Gastroesophageal sphincter (tissue), 4 donors: ENCODE measurements around the gene ARPC5. TPM values are rescaled to one million over a fixed set of nuclear protein-coding genes. Genes with fewer than 3 reads are reported as not detected.
"Not testable (repeated sequence)": the region's sequence is repeated elsewhere in the genome, so short reads cannot be mapped to it uniquely, and the experiment has no call there.

Experiments used
- ATAC-seq: fragments of 150-250 bp; one replicate; pipeline ENCODE4 v1.9.1; 2016; ENCODE audit warnings: mild to moderate bottlenecking, moderate library complexity
- H3K27ac ChIP-seq, 4 donors: fragments of 200-600 bp; sonication (generic) in 3 of 4; 1 replicate in 3 of 4; 2 replicates in 1 of 4; pipeline ENCODE4 v1.5.1; 2016 to 2019
- H3K27me3 ChIP-seq: fragments of 200-600 bp; sonication (generic); one replicate; pipeline ENCODE4 v1.5.1; 2019
- H3K36me3 ChIP-seq, 2 donors: fragments of 200-600 bp; sonication (generic); one replicate each; pipeline ENCODE4 v1.5.1; 2019; ENCODE audit warnings: control low read depth in 1 of 2
- H3K4me1 ChIP-seq, 3 donors: fragments of 200-600 bp; sonication (generic); 1 replicate in 2 of 3; 2 replicates in 1 of 3; pipeline ENCODE4 v1.5.1; 2016 to 2019; ENCODE audit warnings: control low read depth in 2 of 3
- H3K4me3 ChIP-seq, 2 donors: fragments of 200-600 bp; sonication (generic); one replicate each; pipeline ENCODE4 v1.5.1; 2019; ENCODE audit warnings: mild to moderate bottlenecking in 1 of 2, moderate library complexity in 1 of 2
- H3K9me3 ChIP-seq, 3 donors: fragments of 200-600 bp; sonication (generic); one replicate each; pipeline ENCODE4 v1.5.1; 2017 to 2019; ENCODE audit warnings: control low read depth in 2 of 3
- EP300 ChIP-seq: sonication (generic); formaldehyde crosslinking; IDR thresholded peaks from one replicate; pipeline ENCODE4 v1.6.1; 2017; ENCODE audit warnings: antibody characterized with exemption, mild to moderate bottlenecking
- POLR2A ChIP-seq, 2 donors: fragments of 450-650 bp; IDR thresholded peaks; one replicate each; pipeline ENCODE4 v1.6.1; 2017; ENCODE audit warnings: antibody characterized with exemption in 2 of 2, mild to moderate bottlenecking in 2 of 2, moderate library complexity in 1 of 2
- POLR2AphosphoS5 ChIP-seq: sonication (generic); formaldehyde crosslinking; IDR thresholded peaks from one replicate; pipeline ENCODE4 v1.6.1; 2017; ENCODE audit warnings: antibody characterized with exemption
- WGBS, 2 donors: methylation state at CpG; one replicate each; pipeline ENCODE4 v1.1.5; 2018; ENCODE audit warnings: low coverage in 1 of 2; 5-methylcytosine and 5-hydroxymethylcytosine counted together
- total RNA-seq, 4 donors: library from RNA; depleted of rRNA; stranded (reverse); fragments of >200 nt; gene quantifications; one replicate each; pipeline ENCODE4 v1.1.0, GENCODE V29; 2016
- TF ChIP-seq, protein P1 (sequence below), 4 experiments: fragments of 200-600 bp in 2 of 4; fragments of 450-650 bp in 2 of 4; sonication (generic) in 1 of 4; IDR thresholded peaks; one replicate each; pipeline ENCODE4 v1.5.1; 2017 to 2019; ENCODE audit warnings: antibody characterized with exemption in 4 of 4, mild to moderate bottlenecking in 2 of 4, moderate library complexity in 2 of 4

Gene ARPC5
- total RNA-seq, result 100 to 1,000 TPM in 2 of 4 donors, 10 to 100 TPM in 2; 66.8 to 154 (median 87.5) TPM

DNA sequence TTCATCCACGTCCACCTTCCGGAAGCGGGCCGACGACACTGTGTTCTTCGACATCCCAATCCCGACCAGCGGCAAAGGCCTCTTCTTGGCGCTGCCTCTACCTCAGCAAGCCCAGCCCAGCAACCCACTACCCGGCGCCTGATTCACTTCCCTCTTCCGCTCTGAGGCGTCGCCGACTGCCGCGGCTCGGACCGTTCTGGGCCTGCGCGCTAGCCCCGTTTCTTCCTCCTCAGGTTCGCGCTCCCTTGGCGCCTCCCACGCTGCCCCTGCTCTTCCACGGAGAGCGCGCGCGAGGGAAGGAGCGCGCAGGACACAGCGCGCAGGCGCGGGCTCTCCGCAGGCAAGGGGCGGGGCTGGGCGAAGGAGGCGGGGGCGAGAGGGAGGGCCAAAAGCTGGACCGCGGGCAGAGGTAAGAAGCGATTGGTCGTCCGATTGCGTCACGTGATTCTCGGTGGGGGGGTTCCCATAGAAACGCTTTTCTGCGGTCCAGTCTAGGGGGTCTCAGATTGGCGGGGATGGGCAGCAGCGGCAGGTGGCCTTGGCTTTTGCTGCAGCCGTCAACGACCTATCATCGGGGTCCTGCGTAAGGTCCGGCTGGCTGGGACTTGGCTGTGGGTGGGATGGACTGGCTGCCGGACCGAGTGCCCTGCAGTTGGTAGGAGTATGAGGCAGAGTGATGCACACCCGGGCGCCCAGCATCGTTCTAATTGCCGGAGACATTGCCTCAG is at the start of gene ARPC5:
Gene ARPC5, minus strand, starts transcription at position 178 of the 728 bp plus-strand sequence. Its CDS starts 124 bp downstream, at position 54.
- Histone ChIP-seq H3K4me1 (peaks cover under 1 to 40% (median 1%) of the 10 kb centered on the region in 3 donors), H3K27me3 (no peaks in the 10 kb centered on the region), H3K4me3 (peak within 1 kb of the TSS; percentile 76 to 81), H3K36me3 (peaks cover 0 to under 1% of the 10 kb centered on the region in 2 donors), H3K27ac (peak within 1 kb of the TSS; percentile 94 to 98 (median 96)), H3K9me3 (no peaks in the 10 kb centered on the region)
- TF ChIP-seq POLR2AphosphoS5 (peak; percentile 98), POLR2A (IDR thresholded peaks at IDR 0.05) (peak; percentile 95 to 97), EP300 (no peak)
- ATAC-seq, result peak; percentile 96
- 0% methylated on average over 1 of the region's 65 CpGs; no CpG with 5 or more reads in 1 of the 2 donors for WGBS, 2 donors

DNA sequence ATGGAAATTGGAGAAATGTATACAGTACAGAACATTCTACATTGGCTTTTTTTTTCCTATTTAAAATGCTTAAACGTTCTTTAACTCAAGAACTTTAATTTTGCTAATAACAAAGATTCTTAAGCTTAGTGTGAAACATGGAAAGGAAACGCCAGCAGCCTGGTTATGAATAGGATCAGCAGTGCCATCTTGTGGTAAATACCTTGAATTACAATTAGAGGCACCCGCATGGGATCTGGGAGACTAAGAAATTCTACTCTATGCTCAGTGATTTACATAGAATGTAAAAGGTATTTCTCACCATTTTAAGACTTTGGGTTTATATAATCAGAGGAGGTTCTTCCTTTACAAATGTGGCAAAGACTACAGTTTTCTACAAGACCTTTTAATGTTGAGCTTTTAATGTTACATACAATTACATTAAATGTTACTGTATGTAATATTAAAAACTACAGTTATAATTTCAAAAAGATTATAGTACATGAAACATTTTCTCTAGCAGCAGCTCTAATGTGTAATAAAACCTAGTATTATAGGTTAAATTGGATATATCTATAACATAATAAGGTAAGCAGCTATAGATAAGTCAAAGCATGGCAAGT is 49.6 kb upstream of the ARPC5 start:
- WGBS, 2 donors, result 25 to 35% methylated on average over 3 of the region's 3 CpGs
- no peak for ATAC-seq

DNA sequence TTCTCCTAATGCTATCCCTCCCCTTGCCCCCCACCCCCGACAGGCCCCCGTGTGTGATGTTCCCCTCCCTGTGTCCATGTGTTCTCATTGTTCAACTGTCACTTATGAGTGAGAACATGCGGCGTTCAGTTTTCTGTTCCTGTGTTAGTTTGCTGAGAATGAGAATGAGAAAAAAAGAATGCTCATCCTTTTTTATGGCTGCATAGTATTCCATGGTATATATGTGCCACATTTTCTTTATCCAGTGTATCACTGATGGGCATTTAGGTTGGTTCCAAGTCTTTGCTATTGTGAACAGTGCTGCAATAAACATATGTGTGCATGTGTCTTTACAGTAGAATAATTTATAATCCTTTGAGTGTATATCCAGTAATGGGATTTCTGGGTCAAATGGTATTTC is 43.8 kb upstream of the ARPC5 start:
- 84 to 92% methylated on average over 2 to 4 of the region's 4 CpGs for WGBS, 2 donors
- H3K36me3 ChIP-seq, H3K9me3 ChIP-seq, H3K4me3 ChIP-seq, H3K4me1 ChIP-seq, H3K27ac ChIP-seq, ATAC-seq, H3K27me3 ChIP-seq: not testable (repeated sequence)

More for the DNA sequence above, 49.6 kb upstream of the ARPC5 start:
- Histone ChIP-seq H3K4me1 (no peaks in the 10 kb centered on the region), H3K9me3 (no peaks in the 10 kb centered on the region), H3K36me3 (no peaks in the 10 kb centered on the region), H3K27me3 (no peaks in the 10 kb centered on the region), H3K27ac (no peak overlapping the region), H3K4me3 (no peak overlapping the region)
- TF ChIP-seq POLR2AphosphoS5, result no peak
- TF ChIP-seq, protein P1, sequence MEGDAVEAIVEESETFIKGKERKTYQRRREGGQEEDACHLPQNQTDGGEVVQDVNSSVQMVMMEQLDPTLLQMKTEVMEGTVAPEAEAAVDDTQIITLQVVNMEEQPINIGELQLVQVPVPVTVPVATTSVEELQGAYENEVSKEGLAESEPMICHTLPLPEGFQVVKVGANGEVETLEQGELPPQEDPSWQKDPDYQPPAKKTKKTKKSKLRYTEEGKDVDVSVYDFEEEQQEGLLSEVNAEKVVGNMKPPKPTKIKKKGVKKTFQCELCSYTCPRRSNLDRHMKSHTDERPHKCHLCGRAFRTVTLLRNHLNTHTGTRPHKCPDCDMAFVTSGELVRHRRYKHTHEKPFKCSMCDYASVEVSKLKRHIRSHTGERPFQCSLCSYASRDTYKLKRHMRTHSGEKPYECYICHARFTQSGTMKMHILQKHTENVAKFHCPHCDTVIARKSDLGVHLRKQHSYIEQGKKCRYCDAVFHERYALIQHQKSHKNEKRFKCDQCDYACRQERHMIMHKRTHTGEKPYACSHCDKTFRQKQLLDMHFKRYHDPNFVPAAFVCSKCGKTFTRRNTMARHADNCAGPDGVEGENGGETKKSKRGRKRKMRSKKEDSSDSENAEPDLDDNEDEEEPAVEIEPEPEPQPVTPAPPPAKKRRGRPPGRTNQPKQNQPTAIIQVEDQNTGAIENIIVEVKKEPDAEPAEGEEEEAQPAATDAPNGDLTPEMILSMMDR (IDR thresholded peaks at IDR 0.05), result peak; percentile 62 to 70 (median 68)

DNA sequence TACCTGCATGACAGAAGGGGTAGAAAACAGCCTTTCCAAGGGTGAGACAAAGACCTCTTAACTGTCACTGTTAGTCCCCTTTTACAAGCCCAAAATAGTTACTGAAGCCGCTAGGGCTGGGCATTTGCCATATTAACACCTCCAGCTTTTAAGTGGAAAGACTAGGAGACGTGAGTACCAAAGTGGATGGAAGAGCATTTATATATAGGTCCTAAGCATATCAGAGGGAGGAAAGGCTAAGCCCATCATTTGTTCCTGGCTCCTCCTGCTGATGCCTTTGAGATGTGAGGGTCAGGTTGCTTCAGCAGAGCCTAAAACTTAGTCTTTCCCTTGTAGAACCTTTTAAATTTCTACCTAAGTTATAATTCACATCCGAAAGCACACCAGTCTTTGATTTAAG is 43.2 kb upstream of the ARPC5 start:
- ATAC-seq, result no peak

DNA sequence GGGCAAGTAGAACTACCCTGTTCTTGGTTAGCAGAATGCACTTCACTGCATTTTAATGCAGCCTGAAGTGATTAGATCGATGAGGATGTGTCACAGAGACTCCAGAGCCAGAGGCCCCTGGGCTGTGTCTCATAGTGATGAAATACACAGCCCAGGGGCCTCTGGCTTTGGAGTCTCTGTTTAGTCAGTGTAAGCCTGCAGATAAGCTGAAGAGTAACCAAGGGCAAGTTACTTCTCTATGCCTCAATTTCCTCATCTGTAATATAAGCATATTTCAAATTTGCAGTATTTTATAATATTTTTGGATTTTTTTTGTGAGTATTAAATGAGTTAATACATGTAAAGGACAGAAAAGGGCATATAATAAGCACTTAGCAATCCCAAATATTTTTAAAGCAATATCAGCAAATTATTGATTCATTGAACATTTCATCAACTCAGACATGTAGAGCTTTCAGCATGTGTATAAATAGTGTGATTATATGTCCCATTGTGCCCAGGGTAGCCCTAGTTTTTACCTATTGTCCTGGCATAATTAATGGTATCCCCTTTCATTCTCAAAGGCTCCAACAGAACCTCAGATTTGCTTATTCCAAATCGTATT is 41.1 kb upstream of the ARPC5 start:
- TF ChIP-seq, protein P1 (IDR thresholded peaks at IDR 0.05), result no peak
- TF ChIP-seq EP300, result no peak
- no peak for TF ChIP-seq POLR2A (IDR thresholded peaks at IDR 0.05)
- TF ChIP-seq POLR2AphosphoS5, result no peak
- H3K27me3 ChIP-seq, result no peaks in the 10 kb centered on the region
- peaks cover 0 to 18% (median 11%) of the 10 kb centered on the region in 3 donors for H3K4me1 ChIP-seq
- H3K36me3 ChIP-seq, result no peaks in the 10 kb centered on the region
- H3K4me3 ChIP-seq, result no peak overlapping the region
- ATAC-seq, result peak; percentile 55
- no peak overlapping the region for H3K27ac ChIP-seq
- WGBS, 2 donors, result 55 to 70% methylated on average over 2 of the region's 2 CpGs
- no peaks in the 10 kb centered on the region for H3K9me3 ChIP-seq

More for the DNA sequence above, 43.2 kb upstream of the ARPC5 start:
- Histone ChIP-seq H3K36me3 (no peaks in the 10 kb centered on the region), H3K9me3 (no peaks in the 10 kb centered on the region), H3K4me3 (no peak overlapping the region), H3K27ac (no peak overlapping the region), H3K27me3 (no peaks in the 10 kb centered on the region), H3K4me1 (peaks cover 0 to 14% (median 9%) of the 10 kb centered on the region in 3 donors)
- WGBS, 2 donors, result 94 to 96% methylated on average over 3 of the region's 3 CpGs
- no peak for TF ChIP-seq POLR2A (IDR thresholded peaks at IDR 0.05)
- no peak for TF ChIP-seq POLR2AphosphoS5
- no peak for TF ChIP-seq EP300

GRCh38 chr1:183675883-183676585 is 40.5 kb upstream of the ARPC5 start:
- Histone ChIP-seq H3K27ac (no peak overlapping the region), H3K36me3 (no peaks in the 10 kb centered on the region), H3K4me1 (peaks cover 0 to 18% (median 11%) of the 10 kb centered on the region in 3 donors), H3K27me3 (no peaks in the 10 kb centered on the region), H3K4me3 (no peak overlapping the region), H3K9me3 (peaks cover 0 to 5% (median 0%) of the 10 kb centered on the region in 3 donors)
- TF ChIP-seq EP300, result no peak
- no peak for TF ChIP-seq POLR2AphosphoS5
- TF ChIP-seq, protein P1 (IDR thresholded peaks at IDR 0.05), result no peak
- TF ChIP-seq POLR2A (IDR thresholded peaks at IDR 0.05), result no peak
- ATAC-seq, result no peak
- 100% methylated on average over 1 to 2 of the region's 3 CpGs for WGBS, 2 donors
